ENCODE data around the gene GSE1.

DNA sequence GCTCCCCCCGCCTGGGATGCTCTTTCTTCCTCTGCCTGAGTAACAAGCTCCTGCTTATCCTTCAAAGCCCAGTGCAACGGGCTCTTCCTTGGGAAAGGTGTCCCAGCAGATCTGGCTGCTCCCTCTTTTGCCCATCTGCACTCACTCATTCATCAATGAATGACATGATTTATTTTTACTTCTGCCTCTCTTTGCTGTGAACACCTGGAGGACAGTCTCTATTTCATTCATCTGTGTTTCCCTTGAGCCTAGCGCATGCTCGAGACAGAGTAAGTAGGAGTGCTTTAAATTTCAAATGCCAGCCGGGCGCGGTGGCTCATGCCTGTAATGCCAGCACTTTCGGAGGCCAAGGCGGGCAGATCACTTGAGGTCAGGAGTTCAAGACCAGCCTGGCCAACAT lies 97.6 kb downstream of the GSE1 start:
- TF ChIP-seq, protein P1, sequence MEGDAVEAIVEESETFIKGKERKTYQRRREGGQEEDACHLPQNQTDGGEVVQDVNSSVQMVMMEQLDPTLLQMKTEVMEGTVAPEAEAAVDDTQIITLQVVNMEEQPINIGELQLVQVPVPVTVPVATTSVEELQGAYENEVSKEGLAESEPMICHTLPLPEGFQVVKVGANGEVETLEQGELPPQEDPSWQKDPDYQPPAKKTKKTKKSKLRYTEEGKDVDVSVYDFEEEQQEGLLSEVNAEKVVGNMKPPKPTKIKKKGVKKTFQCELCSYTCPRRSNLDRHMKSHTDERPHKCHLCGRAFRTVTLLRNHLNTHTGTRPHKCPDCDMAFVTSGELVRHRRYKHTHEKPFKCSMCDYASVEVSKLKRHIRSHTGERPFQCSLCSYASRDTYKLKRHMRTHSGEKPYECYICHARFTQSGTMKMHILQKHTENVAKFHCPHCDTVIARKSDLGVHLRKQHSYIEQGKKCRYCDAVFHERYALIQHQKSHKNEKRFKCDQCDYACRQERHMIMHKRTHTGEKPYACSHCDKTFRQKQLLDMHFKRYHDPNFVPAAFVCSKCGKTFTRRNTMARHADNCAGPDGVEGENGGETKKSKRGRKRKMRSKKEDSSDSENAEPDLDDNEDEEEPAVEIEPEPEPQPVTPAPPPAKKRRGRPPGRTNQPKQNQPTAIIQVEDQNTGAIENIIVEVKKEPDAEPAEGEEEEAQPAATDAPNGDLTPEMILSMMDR (conservative IDR thresholded peaks at IDR 0.05), result no peak
- no peak for TF ChIP-seq ZFX (IDR thresholded peaks at IDR 0.05)

Measured in C4-2B (cell line).